ENCODE measurements around the gene ZNF180.

- TF ChIP-seq CTCF (IDR thresholded peaks at IDR 0.05; ENCODE audit: insufficient read depth, low read depth, low read length): no peak
- no peak for TF ChIP-seq EZH2 (IDR thresholded peaks at IDR 0.05; ENCODE audit: insufficient read depth, low read length)
Observed at GRCh38 chr19:44447916-44448674, 52.2 kb downstream of the ZNF180 start, which contains the start of gene ZNF229.

Measured in astrocyte (in vitro differentiated cells and primary cell).